LHCN-M2 (cell line): ENCODE data around the gene TP53I11. TPM values are rescaled to one million over a fixed set of nuclear protein-coding genes. Genes with fewer than 3 reads are reported as not detected.

Experiments
- DNase-seq: peaks from one replicate; pipeline ENCODE4 v3.0.0-alpha.2; 2012; ENCODE audit warnings: low read depth
- total RNA-seq: library from RNA; depleted of rRNA; stranded (reverse); fragments of >200 nt; gene quantifications from 2 replicates; pipeline ENCODE4 v1.2.3, GENCODE V29; 2014

TP53I11 gene
- total RNA-seq, 1 experiment from 2014 or later = 21.6 TPM

- DNase-seq = no peak
These were observed 28.3 kb upstream of the TP53I11 start for GRCh38 chr11:44978961-44979331.

DNA sequence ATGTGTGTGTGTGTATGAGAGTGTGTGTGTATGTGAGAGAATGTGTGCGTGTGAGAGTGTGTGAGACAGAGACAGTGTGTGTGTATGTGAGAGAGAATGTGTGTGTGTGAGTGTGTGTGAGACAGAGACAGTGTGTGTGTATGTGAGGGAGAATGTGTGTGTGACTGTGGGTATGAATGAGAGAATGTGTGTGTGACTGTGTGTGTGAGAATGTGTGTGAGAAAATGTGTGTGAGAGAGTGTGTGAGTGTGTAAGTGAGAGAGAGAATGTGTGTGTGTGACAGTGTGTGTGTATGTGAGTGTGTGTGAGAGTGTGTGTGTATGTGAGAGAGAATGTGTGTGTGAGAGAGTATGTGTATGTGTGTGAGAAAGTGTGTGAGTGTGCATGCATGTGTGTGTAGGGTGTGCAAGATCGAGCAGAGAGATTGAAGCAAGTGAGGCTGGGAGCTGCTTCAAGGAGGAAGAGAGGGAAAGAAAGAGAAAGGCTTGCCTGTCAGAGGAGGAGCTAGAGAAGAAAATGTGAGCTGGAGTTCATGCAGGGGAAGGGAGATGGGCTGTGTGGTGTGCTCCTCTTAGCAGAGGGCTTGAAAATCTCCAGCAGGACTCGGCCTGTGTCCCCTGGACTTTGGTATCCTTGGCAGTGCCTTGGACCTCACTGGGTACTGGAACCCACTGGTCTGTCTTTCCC lies 27.7 kb upstream of the TP53I11 start:
- no peak for DNase-seq

DNA sequence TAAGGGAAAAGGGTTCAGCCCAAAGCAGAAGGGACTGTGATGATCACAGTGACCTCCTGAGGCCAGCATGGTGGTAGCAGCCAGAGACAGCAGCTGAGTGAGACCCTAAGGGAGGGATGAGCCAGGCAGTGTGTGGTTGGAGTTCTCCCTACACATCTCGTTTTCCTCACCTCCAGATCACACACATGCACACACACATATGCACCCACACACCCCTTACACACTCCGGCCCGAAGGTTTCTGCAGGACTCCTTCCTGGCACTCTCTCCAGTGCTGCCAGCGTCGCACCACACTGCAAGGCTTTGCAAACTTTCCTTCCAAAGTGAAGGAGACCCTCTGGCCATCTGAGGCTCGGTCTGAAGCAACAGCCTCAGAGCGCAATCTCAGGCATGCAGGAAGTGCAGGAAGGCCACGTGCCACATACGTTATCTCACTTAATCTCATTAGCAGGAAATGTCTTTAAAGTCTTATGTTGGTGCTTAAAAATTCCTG lies 26.9 kb upstream of the TP53I11 start:
- peak; percentile 4 for DNase-seq

DNA sequence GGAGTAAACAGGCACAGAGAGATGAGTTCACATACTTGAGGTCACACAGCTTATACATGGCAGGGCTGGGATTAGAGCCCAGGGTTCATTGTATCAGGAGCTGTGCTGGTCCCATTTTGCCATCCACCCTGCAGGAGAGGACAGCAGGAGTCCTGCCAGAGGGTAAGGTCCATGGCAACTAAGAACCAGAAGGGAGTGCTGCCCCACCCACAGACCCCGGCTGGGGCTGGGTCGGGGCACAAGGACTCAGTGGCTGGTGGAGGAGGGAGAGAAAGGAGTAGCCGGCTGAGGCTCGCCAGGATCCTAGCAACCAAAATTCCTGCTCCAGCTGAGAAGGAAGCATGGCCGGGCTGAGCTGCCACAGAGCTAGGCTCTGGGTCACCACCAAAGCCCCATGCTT lies 25.9 kb upstream of the TP53I11 start:
- no peak for DNase-seq

GRCh38 chr11:44974402-44975000 lies 23.8 kb upstream of the TP53I11 start:
- DNase-seq = no peak

GRCh38 chr11:44973632-44974401 lies 23.1 kb upstream of the TP53I11 start:
- DNase-seq = no peak

- no peak for DNase-seq
These were observed 22.2 kb upstream of the TP53I11 start for GRCh38 chr11:44972746-44973435.

DNA sequence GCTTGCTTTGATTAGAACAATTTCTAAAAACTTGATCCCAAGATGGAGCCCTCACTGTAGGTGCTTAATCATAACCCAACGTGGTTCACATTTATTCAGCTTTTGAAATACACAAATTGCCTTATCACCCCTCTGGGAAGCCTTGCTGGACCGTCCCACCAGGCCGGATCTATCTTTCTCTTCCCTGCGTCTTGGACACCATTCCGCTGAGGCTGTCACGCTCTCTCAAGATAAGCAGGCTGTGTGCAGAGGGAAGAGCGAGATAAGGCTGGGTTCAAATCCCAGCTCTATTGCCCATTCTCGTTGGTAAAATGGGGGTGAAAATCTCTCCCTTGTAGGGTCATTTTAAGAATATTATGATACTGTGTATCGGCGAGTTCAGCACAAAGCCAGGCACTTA lies 20.5 kb upstream of the TP53I11 start:
- DNase-seq = no peak

DNA sequence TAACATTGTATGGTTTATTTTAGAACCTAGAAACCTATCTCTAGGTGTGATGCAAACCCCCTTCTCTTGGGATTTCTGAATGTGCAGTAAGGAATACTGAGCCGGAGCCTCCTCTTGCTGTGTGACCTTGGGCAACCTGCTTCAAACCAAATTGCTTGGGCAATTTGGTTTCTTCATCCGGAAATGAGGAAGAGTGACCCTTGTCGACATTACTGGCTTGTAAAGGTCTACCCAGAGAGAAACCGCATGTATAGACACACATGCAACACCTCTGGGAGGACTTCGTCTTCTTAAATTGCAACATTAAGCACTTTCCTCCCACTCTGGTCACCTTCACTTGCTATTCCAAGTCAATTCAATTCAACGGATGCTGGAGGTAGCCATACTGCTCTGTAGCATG lies 19.6 kb upstream of the TP53I11 start:
- no peak for DNase-seq

- DNase-seq = no peak
These were observed 19.1 kb upstream of the TP53I11 start for GRCh38 chr11:44969651-44970252.

DNA sequence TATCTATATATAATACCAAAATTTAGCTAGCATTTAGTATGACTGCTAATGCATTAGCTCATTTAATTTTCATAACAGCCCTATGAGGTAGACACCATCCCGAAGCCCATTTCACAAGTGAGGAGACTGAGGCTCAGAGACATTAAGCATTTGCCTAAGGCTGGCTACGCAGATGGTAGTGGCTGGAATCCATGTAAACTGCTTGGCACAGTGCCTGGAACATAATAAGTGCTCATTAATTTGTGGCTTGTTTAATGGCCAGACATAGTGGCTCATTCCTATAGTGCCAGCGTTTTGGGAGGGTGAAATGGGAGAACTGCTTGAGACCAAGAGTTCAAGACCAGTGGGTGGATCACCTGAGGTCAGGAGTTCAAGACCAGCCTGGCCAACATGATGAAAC lies 17.8 kb upstream of the TP53I11 start:
- no peak for DNase-seq

GRCh38 chr11:44967930-44968496 lies 17.3 kb upstream of the TP53I11 start:
- DNase-seq = no peak

GRCh38 chr11:44966694-44967093 lies 16.0 kb upstream of the TP53I11 start:
- no peak for DNase-seq

- no peak for DNase-seq
These were observed 14.0 kb upstream of the TP53I11 start for GRCh38 chr11:44964526-44965209.

DNA sequence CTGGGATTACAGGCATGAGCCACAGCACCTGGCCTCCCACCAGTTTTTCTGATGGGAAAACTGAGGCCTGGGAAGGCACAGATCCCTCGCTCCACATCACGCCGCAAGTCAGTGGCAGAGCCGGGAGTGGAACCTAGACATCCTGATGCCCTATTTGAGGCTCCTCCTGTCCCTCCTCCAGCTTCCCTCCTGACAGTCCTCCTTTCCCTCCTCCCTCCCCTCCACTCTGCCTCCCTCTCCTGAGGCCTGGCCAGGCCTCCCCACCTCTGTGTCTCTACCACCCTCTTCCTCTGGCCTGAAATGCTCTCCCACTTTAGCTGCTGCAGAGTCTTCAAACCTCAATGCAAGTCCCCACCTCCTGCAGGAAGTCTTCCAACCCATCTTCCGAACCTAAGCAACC lies 13.3 kb upstream of the TP53I11 start:
- no peak for DNase-seq

DNA sequence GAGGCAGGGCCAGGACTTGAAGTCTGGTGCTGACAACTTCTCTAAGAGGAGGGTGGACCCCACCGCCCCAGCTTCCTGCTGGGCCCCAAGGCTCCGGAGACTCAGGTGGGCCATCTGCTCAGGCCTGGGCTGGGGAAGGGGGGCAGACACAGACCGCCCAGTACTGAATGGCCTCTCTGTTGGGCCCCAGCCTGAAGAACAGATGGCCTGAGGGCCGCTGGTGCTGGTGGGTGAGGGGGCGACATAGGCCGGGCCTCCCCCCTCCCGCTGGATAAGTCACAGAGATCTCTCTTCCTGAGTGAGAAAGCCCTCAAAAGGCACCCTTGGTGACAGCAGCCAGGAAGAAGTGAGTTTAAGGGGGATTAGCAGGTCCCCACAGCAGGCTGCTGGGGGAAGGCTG lies 12.5 kb upstream of the TP53I11 start:
- DNase-seq = no peak

DNA sequence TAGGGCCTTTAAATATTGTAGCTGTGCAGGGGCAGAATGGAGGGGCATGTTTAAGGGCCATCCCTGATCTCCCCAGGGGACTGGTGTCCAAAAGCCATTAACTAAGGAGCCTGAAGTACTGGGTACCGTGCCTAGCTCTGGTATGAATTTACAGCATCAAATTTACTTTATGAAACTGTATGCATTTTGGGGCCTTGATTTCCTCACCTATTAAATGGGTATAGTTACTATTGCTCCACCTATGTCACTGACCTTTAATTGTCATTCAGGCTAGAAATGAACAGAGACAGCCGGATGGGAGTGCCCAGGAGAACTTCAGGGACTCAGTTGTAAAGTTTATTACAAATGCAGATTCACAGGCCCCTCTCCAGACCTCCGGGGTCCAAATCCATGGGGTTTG lies 11.8 kb upstream of the TP53I11 start:
- no peak for DNase-seq

- DNase-seq = peak; percentile 11
These were observed 9.6 kb upstream of the TP53I11 start for GRCh38 chr11:44960200-44960845.

DNA sequence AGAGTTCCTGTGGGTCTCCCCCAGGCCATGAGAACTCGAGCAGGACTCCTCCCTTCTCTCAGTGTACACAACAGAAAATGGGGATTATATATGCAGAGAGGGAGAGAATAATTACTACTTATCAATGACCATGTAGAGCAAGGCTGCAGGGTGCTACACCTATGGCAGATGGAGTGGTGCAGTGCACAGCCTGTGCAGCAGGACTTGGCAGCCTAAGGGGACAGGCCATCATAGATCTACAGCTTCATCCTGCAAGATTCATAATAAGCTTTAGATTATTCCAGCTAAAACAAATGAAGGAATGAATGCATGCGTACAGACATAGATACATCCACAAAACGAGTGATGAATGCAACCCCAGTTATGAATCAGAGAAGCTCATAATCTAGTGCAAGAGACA lies 8.4 kb upstream of the TP53I11 start:
- DNase-seq = no peak
